GM13976 (cell line): ENCODE measurements around the gene RFTN1.

Source experiments
- DNase-seq: peaks from one replicate; pipeline ENCODE4 v3.0.0; 2012; ENCODE audit warnings: low spot score
- in situ Hi-C: fragments of 300-500 bp; cut with MboI; formaldehyde crosslinking; loops from one replicate; pipeline ENCODE4 v1.12.0; 2022; ENCODE audit warnings: low sequenced_read_pairs, mixed read lengths, inconsistent platforms; ENCODE audit not compliant: unreplicated experiment
- TF ChIP-seq, protein P1 (sequence below): IDR thresholded peaks from 2 replicates; pipeline ENCODE4 v1.5.1; 2012; ENCODE audit warnings: borderline replicate concordance, mild to moderate bottlenecking; ENCODE audit not compliant: insufficient read depth; ENCODE audit errors: extremely low read depth, missing control alignments, control extremely low read depth

RFTN1 gene

GRCh38 chr3:16322189-16322588 is 191.3 kb downstream of the RFTN1 start:
- TF ChIP-seq, protein P1, sequence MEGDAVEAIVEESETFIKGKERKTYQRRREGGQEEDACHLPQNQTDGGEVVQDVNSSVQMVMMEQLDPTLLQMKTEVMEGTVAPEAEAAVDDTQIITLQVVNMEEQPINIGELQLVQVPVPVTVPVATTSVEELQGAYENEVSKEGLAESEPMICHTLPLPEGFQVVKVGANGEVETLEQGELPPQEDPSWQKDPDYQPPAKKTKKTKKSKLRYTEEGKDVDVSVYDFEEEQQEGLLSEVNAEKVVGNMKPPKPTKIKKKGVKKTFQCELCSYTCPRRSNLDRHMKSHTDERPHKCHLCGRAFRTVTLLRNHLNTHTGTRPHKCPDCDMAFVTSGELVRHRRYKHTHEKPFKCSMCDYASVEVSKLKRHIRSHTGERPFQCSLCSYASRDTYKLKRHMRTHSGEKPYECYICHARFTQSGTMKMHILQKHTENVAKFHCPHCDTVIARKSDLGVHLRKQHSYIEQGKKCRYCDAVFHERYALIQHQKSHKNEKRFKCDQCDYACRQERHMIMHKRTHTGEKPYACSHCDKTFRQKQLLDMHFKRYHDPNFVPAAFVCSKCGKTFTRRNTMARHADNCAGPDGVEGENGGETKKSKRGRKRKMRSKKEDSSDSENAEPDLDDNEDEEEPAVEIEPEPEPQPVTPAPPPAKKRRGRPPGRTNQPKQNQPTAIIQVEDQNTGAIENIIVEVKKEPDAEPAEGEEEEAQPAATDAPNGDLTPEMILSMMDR = no peak
- in situ Hi-C loops = no loop called here
- no peak for DNase-seq

GRCh38 chr3:16320711-16321110 is 192.8 kb downstream of the RFTN1 start:
- in situ Hi-C loops = no loop called here

DNA sequence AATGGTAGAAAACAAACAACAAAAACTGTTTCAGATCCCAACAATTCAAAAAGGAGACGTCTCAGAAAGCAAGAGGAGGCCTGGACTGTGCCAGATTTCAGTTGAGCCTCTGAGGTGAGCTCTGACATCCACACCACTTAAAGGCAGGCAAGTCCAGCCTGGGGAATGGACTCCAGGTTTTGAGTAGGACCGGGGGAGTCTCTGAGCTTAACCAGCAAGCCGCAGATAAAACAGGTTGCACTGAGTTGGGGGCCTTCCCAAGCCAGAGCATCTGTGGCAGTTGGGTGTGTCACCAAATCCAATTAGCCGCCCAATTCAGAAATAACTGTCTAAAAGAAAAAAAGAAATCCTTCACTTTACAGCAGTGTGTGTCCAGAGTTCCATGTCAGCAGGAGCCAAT is 193.8 kb downstream of the RFTN1 start:
- in situ Hi-C loops = no loop called here
- DNase-seq = no peak
- TF ChIP-seq, protein P1 = no peak

More at GRCh38 chr3:16320711-16321110, 192.8 kb downstream of the RFTN1 start:
- TF ChIP-seq, protein P1 = no peak
- DNase-seq = no peak

DNA sequence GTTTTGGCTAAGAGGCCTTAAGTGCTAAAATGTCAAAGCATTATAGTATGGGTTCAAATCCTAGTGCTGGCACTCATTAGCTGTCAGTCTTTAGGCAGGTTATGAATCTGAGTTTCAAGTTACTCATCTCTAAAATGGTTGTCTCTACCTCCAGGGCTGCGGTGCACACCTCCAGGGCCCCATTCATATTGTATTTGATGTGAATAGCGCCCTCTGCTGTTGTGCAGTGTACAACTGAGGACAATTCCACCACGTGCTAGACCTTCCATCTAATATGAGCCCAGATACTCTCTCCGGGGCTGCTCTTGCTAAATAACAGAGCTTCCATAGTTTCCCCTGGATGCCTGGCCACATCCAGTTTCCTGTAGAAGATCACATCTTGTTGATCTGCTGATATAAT is 194.2 kb downstream of the RFTN1 start:
- TF ChIP-seq, protein P1 = peak; percentile 26
- peak; percentile 48 for DNase-seq
- in situ Hi-C loops = no loop called here

GRCh38 chr3:16318176-16318575 is 195.3 kb downstream of the RFTN1 start:
- no peak for DNase-seq
- in situ Hi-C loops = no loop called here
- TF ChIP-seq, protein P1 = no peak

GRCh38 chr3:16317561-16317945 is 195.9 kb downstream of the RFTN1 start:
- in situ Hi-C loops = no loop called here
- no peak for DNase-seq
- TF ChIP-seq, protein P1 = no peak
